Kidney (tissue), 14 donors: Measurements from ENCODE around the gene ATG10. TPM values are rescaled to one million over a fixed set of nuclear protein-coding genes. Genes with fewer than 3 reads are reported as not detected.

ENCODE experiments used
- DNase-seq, 5 donors: peaks; one replicate each; pipeline ENCODE4 v3.0.0-alpha.2; 2013 to 2020
- FAIRE-seq: peaks from 2 replicates; lab custom pipeline; 2012; peaks lifted over from hg19 to GRCh38; lab: Jason Lieb, UNC
- H3K27ac ChIP-seq, 2 donors: one replicate each; pipeline ENCODE4 v1.7.0; 2013; ENCODE audit warnings: low read depth in 2 of 2, low read length in 2 of 2, inconsistent platforms in 1 of 2
- H3K27me3 ChIP-seq: one replicate; pipeline ENCODE4 v1.7.1; 2013; ENCODE audit warnings: low read length, inconsistent platforms; ENCODE audit not compliant: control insufficient read depth, insufficient read depth
- H3K36me3 ChIP-seq, 3 donors: one replicate each; pipeline versions ENCODE4 v1.7.0 to v1.7.1; 2013; ENCODE audit warnings: low read length in 3 of 3, control low read depth in 1 of 3, inconsistent platforms in 1 of 3; ENCODE audit not compliant: insufficient read depth in 3 of 3, control insufficient read depth in 2 of 3
- H3K4me1 ChIP-seq, 3 donors: one replicate each; pipeline versions ENCODE4 v1.7.0 to v1.7.1; 2013; ENCODE audit warnings: low read length in 3 of 3, inconsistent platforms in 1 of 3, low read depth in 1 of 3; ENCODE audit not compliant: control insufficient read depth in 2 of 3, insufficient read depth in 2 of 3
- H3K4me3 ChIP-seq, 3 donors: one replicate each; pipeline versions ENCODE4 v1.7.0 to v1.8.1; 2013; ENCODE audit warnings: low read length in 3 of 3, control low read depth in 1 of 3, inconsistent platforms in 1 of 3
- H3K9ac ChIP-seq, 3 donors: one replicate each; pipeline versions ENCODE4 v1.7.0 to v1.7.1; 2013; ENCODE audit warnings: low read length in 3 of 3, control low read depth in 1 of 3, inconsistent platforms in 1 of 3
- H3K9me3 ChIP-seq, 3 donors: one replicate each; pipeline versions ENCODE4 v1.7.0 to v1.7.1; 2013; ENCODE audit warnings: low read length in 3 of 3, control low read depth in 1 of 3, inconsistent platforms in 1 of 3; ENCODE audit not compliant: control insufficient read depth in 2 of 3, insufficient read depth in 1 of 3
- intact Hi-C: fragments of 100-400 bp; cut with DNase I; formaldehyde crosslinking; loops from one replicate; pipeline ENCODE4 v1.11.1; 2022
- polyA plus RNA-seq: library from polyadenylated mRNA; stranded (reverse); fragments of 350-450 nt; fragmentation: Illumina TruSeq; extraction: RNeasy Lipid Tissue Mini Kit (QIAGEN cat#74804); gene quantifications from one replicate; pipeline ENCODE4 v1.2.3, GENCODE V29; 2014; ENCODE audit warnings: low read depth, low replicate concordance; ENCODE audit not compliant: insufficient read depth
- total RNA-seq: library from RNA; stranded (reverse); fragmentation: NEBNext Ultra II Directional; extraction: Animal tissue kit (Norgen Biotek cat#: 25700); gene quantifications from one replicate; pipeline ENCODE4 v1.2.1, GENCODE V29; 2021
- TF ChIP-seq, protein P1 (sequence below): IDR thresholded peaks from 3 replicates; pipeline ENCODE4 v1.5.1; 2012; ENCODE audit warnings: mild to moderate bottlenecking, moderate library complexity, borderline replicate concordance; ENCODE audit not compliant: insufficient read depth; ENCODE audit errors: extremely low read depth
- donor health status: control.
- donor health status: control.
- donor health status: control.
- donor health status: control.
- donor health status: control.
- donor health status: DM: yes; HTN: yes; CAD: no.
- donor health status: Normal renal cell carcinoma (clear cell type).

ATG10 gene
- total and polyA plus RNA-seq, 2 donors from 2014 or later: 8.6 to 8.7 TPM

DNA sequence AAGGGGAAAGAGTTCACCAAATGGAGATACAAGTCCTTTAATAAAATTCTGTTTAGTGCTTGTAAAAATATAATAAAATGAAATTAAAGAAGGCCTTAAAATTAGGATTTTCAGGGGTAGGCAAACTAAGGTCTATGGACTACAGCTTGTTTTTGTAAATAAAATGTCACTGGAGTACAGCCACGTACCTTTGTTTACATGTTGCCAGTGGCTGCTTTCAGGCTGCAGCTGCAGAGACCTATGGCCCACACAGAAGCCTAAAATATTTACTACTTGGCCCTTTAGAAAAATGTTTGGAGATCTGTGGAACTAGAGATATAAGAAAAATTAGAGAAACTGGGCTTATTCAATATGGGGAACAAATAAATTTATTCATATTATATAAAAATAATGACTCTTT lies 183.5 kb downstream of the ATG10 start:
- no peak overlapping the region for H3K4me3 ChIP-seq
- H3K4me1 ChIP-seq: no peaks in the 10 kb centered on the region
- TF ChIP-seq, protein P1, sequence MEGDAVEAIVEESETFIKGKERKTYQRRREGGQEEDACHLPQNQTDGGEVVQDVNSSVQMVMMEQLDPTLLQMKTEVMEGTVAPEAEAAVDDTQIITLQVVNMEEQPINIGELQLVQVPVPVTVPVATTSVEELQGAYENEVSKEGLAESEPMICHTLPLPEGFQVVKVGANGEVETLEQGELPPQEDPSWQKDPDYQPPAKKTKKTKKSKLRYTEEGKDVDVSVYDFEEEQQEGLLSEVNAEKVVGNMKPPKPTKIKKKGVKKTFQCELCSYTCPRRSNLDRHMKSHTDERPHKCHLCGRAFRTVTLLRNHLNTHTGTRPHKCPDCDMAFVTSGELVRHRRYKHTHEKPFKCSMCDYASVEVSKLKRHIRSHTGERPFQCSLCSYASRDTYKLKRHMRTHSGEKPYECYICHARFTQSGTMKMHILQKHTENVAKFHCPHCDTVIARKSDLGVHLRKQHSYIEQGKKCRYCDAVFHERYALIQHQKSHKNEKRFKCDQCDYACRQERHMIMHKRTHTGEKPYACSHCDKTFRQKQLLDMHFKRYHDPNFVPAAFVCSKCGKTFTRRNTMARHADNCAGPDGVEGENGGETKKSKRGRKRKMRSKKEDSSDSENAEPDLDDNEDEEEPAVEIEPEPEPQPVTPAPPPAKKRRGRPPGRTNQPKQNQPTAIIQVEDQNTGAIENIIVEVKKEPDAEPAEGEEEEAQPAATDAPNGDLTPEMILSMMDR: no peak
- no peaks in the 10 kb centered on the region for H3K27me3 ChIP-seq
- H3K27ac ChIP-seq: no peak overlapping the region
- H3K36me3 ChIP-seq: no peaks in the 10 kb centered on the region
- intact Hi-C loops: no loop called here
- no peaks in the 10 kb centered on the region for H3K9me3 ChIP-seq
- no peak overlapping the region for H3K9ac ChIP-seq
- no peak for DNase-seq
- no peak for FAIRE-seq

DNA sequence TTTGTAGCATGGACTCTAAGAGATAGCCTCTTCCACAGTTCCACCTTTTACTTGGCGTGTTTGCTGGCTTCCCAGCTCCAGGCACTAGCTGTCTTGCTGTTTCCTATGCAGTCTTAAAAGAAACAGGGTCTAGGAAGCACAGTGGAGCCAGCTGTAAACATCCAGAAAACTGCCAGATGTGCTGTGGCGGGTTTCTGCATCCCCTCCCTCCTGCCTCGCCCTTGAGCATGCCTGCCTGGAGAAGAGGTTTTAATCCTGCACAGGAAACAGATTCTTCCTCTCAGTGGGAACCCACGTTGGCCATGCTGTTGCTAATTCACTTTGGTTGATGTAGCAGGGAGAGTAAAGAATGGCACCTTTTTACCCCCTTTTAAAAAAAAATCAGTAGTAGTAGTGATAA lies 185.1 kb downstream of the ATG10 start:
- H3K27ac ChIP-seq: no peak overlapping the region
- no peaks in the 10 kb centered on the region for H3K27me3 ChIP-seq
- FAIRE-seq (no peak), DNase-seq (no peak)
- no peak overlapping the region for H3K4me3 ChIP-seq
- no peaks in the 10 kb centered on the region for H3K4me1 ChIP-seq
- TF ChIP-seq, protein P1: no peak
- H3K9me3 ChIP-seq: no peaks in the 10 kb centered on the region
- H3K9ac ChIP-seq: no peak overlapping the region
- H3K36me3 ChIP-seq: no peaks in the 10 kb centered on the region
- intact Hi-C loops: no loop called here

DNA sequence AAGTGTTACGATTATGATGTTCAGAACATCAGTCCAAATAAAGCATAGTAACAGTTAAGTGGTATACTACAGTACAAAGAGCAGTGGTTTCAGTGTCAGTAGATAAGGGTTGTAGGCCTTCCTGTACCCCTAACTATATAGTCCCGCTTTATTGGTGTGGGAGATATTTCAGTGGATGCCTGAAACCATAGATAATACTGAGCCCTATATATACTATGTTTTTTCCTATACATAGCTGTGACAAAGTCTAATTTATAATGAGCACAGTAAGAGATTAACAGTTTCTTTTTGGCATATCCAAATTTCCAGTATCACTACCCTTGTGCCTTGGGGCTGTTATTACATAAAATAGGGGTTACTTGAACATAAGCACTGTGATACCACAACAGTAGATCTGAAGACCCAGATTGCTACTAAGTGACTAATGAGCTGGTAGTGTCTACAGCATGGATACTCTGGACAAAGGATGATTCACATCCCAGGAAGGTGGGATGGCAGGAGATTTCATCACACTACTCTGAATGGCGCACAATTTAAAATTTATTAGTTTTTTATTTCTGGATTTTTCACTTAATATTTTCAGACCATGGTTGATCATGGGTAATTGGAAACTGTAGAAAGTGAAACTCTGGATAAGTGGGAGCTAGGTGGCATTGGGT lies 187.1 kb downstream of the ATG10 start:
- Histone ChIP-seq H3K36me3 (no peaks in the 10 kb centered on the region), H3K9ac (no peak overlapping the region), H3K4me3 (no peak overlapping the region), H3K9me3 (no peaks in the 10 kb centered on the region), H3K4me1 (peaks cover 0 to 5% (median 0%) of the 10 kb centered on the region in 3 donors), H3K27me3 (no peaks in the 10 kb centered on the region), H3K27ac (no peak overlapping the region)
- intact Hi-C loops: no loop called here
- FAIRE-seq (no peak), DNase-seq (no peak)
- TF ChIP-seq, protein P1: no peak

DNA sequence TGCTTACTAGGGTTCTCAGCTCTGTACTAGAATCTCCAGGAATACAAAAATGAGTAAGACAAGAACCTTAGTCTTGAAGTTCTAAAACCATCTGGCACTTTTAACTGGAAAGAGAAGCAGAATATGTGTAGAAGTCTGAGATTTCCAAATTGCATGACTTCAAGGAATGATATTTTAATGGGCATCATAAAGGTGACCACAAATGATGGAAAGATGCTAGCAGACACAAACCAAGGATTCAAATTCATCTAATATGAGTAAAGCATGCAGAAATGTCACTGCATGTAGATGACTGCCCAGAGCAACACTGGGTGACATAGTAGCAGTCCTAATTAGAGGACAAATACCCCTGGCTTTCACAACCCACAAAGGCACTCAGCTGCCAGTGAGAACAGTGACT lies 189.1 kb downstream of the ATG10 start:
- Histone ChIP-seq H3K4me3 (no peak overlapping the region), H3K36me3 (no peaks in the 10 kb centered on the region), H3K4me1 (peaks cover 2 to 18% (median 6%) of the 10 kb centered on the region in 3 donors), H3K27me3 (no peaks in the 10 kb centered on the region), H3K9ac (no peak overlapping the region), H3K9me3 (no peaks in the 10 kb centered on the region), H3K27ac (no peak overlapping the region)
- FAIRE-seq (no peak), DNase-seq (no peak)
- intact Hi-C loops: no loop called here
- TF ChIP-seq, protein P1: no peak
